Colonic mucosa (tissue), 4 donors: ENCODE data around the gene HIP1. TPM values are rescaled to one million over a fixed set of nuclear protein-coding genes. Genes with fewer than 3 reads are reported as not detected.

Experiments
- DNase-seq: peaks from one replicate; pipeline ENCODE4 v3.0.0-alpha.2; 2020
- H3K27ac ChIP-seq: fragments of 200-600 bp; one replicate; pipeline ENCODE4 v1.8.0; 2021
- H3K27me3 ChIP-seq: fragments of 200-600 bp; one replicate; pipeline ENCODE4 v1.8.0; 2021
- H3K36me3 ChIP-seq: fragments of 200-600 bp; one replicate; pipeline ENCODE4 v1.8.0; 2021
- H3K4me1 ChIP-seq: fragments of 200-600 bp; one replicate; pipeline ENCODE4 v1.8.0; 2021; ENCODE audit warnings: mild to moderate bottlenecking
- H3K4me3 ChIP-seq: fragments of 200-600 bp; one replicate; pipeline ENCODE4 v1.8.0; 2021
- H3K9ac ChIP-seq, 2 donors: one replicate each; pipeline ENCODE4 v1.7.0; 2013; ENCODE audit warnings: control low read depth in 2 of 2, low read depth in 2 of 2, low read length in 2 of 2
- H3K9me3 ChIP-seq: fragments of 200-600 bp; one replicate; pipeline ENCODE4 v1.8.0; 2021
- intact Hi-C: fragments of 100-400 bp; cut with DNase I; formaldehyde crosslinking; loops from one replicate; pipeline ENCODE4 v1.14.1; 2022
- total RNA-seq, 2 donors: library from RNA; stranded (reverse); fragmentation: NEBNext Ultra II Directional in 1 of 2; extraction: Animal tissue kit (Norgen Biotek cat#: 25700) in 1 of 2; gene quantifications; one replicate each; pipeline ENCODE4 v1.2.1, GENCODE V29; 2021
- TF ChIP-seq, protein P1 (sequence below): fragments of 200-600 bp; IDR thresholded peaks from one replicate; pipeline ENCODE4 v1.8.0; 2022; ENCODE audit warnings: antibody characterized with exemption, mild to moderate bottlenecking
- donor health status: healthy.
- donor health status: DM: no; HTN: no; CAD: no.
- donor health status: DM: no; HTN: no; CAD: no.

Gene HIP1
- total RNA-seq, 2 donors from 2014 or later = 4.8 to 5.5 TPM

DNA sequence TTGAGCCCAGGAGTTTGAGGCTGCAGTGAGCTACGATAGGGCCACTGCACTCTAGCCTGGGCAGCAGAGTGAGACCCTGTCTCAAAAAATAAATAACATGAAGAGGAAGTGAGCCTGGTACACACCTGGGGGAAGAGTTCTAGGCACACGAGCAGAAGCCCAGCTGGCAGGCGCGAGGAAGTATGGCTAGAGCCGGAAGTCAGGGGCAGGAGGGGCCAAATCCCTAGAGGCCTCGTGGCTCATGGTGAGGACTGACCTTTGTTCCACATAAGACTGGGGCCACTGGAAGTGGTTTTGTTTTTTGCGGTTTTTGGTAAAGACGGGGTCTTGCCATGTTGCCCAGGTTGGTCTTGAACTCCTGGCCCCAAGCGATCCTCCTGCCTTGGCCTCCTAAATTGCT, 117.6 kb downstream of the HIP1 start:
- intact Hi-C loops = no loop called here
- Histone ChIP-seq H3K36me3 (no peaks in the 10 kb centered on the region), H3K4me1 (no peaks in the 10 kb centered on the region), H3K9ac (no peak overlapping the region), H3K27ac (no peak overlapping the region), H3K9me3 (no peaks in the 10 kb centered on the region), H3K27me3 (no peaks in the 10 kb centered on the region), H3K4me3 (no peak overlapping the region)
- TF ChIP-seq, protein P1, sequence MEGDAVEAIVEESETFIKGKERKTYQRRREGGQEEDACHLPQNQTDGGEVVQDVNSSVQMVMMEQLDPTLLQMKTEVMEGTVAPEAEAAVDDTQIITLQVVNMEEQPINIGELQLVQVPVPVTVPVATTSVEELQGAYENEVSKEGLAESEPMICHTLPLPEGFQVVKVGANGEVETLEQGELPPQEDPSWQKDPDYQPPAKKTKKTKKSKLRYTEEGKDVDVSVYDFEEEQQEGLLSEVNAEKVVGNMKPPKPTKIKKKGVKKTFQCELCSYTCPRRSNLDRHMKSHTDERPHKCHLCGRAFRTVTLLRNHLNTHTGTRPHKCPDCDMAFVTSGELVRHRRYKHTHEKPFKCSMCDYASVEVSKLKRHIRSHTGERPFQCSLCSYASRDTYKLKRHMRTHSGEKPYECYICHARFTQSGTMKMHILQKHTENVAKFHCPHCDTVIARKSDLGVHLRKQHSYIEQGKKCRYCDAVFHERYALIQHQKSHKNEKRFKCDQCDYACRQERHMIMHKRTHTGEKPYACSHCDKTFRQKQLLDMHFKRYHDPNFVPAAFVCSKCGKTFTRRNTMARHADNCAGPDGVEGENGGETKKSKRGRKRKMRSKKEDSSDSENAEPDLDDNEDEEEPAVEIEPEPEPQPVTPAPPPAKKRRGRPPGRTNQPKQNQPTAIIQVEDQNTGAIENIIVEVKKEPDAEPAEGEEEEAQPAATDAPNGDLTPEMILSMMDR = no peak
- no peak for DNase-seq

GRCh38 chr7:75619636-75620035, 119.1 kb downstream of the HIP1 start:
- Histone ChIP-seq H3K9ac (no peak overlapping the region), H3K27me3 (no peaks in the 10 kb centered on the region), H3K36me3 (no peaks in the 10 kb centered on the region), H3K27ac (no peak overlapping the region), H3K9me3 (no peaks in the 10 kb centered on the region), H3K4me3 (no peak overlapping the region), H3K4me1 (no peaks in the 10 kb centered on the region)
- intact Hi-C loops = no loop called here
- DNase-seq = no peak
- TF ChIP-seq, protein P1 = no peak

DNA sequence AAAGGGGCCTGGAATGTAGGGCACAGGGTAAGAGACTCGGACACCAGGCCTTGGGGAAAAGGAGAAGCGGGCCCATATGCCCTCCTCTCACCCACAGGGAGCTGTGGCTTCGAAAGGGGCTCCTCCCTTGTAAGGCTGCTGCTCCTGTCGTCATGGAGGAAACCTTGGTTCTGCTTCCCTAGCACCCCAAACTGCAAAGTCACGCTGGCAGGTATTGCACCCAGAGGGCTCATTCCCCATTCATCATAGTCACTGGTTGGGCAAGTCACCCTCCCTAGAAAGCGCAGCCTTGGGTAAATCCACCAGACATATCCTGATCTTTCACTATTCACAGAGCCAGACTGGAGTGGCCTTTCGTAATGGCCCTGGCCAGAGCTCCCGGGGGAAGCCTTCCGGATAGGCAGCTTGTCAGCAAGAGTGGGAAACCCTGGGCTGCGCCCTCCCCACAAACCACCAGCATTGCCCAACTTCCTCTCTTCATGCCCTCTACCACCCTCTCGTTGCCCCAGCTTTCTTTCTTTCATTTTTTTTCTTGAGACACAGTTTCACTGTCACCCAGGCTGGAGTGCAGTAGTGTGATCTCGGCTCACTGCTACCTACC, 121.0 kb downstream of the HIP1 start:
- Histone ChIP-seq H3K9me3 (no peaks in the 10 kb centered on the region), H3K36me3 (no peaks in the 10 kb centered on the region), H3K4me1 (no peaks in the 10 kb centered on the region), H3K9ac (no peak overlapping the region), H3K27me3 (no peaks in the 10 kb centered on the region), H3K4me3 (no peak overlapping the region), H3K27ac (peak overlapping the region; percentile 21)
- TF ChIP-seq, protein P1 = no peak
- DNase-seq = peak; percentile 34
- intact Hi-C loops = no loop called here

DNA sequence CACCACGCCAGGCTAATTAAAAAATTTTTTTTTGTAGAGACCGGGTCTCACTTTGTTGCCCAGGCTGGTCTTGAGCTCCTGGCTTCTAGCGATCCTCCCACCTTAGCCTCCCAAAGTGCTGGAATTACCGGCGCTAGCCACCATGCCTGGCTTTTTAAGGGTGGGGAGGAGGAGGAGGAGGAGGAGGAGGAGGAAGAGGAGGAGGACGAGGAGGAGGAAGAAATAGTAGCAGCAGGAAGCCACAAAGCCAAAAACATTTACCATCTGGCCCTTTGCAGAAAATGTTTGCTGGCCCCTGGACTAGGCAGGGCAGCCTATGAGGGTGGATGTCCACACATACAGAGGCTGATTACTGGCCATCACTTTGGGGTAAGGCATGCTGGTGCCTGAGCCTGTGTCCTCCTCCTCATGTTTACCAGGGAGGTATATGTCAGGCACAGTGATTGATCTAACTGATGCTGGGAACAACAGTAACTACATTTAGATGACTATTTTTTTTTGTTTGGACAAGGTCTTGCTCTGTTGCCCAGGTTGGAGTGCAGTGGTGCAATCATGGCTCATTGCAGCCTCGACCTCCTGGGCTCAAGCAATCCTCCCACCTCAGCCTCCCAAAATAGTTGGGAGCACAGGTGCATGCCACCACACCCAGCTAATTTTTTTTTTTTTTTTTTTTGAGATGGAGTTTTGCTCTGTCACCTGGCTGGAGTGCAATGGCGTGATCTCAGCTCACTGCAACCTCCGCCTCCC, 122.1 kb downstream of the HIP1 start:
- DNase-seq = no peak
- Histone ChIP-seq H3K9ac (no peak overlapping the region), H3K36me3 (no peaks in the 10 kb centered on the region), H3K27me3 (no peaks in the 10 kb centered on the region), H3K9me3 (no peaks in the 10 kb centered on the region), H3K27ac (no peak overlapping the region), H3K4me3 (no peak overlapping the region), H3K4me1 (no peaks in the 10 kb centered on the region)
- intact Hi-C loops = no loop called here
- TF ChIP-seq, protein P1 = no peak

DNA sequence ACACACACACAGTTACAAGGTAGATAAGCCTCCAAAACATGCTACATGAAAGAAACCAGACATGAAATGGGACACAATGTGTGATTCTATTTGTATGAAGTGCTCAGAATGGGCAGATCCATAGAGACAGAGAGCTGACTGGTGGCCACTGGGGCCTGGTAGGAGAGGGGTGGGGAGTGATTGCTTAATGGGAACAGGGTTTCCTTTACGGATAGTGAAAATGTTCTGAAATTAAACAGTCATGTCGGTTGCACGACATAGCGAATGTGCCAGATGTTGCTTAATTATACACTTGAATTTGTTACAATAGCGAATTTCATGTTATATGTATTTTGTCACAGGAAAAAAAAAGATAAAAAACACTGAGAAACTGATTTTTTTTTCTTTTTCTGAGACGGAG, 124.3 kb downstream of the HIP1 start:
- Histone ChIP-seq H3K27ac (no peak overlapping the region), H3K4me3 (no peak overlapping the region), H3K27me3 (no peaks in the 10 kb centered on the region), H3K4me1 (no peaks in the 10 kb centered on the region), H3K9me3 (no peaks in the 10 kb centered on the region), H3K9ac (no peak overlapping the region), H3K36me3 (no peaks in the 10 kb centered on the region)
- TF ChIP-seq, protein P1 = no peak
- intact Hi-C loops = no loop called here
- DNase-seq = no peak
